Stimulated activated CD4-positive, alpha-beta T cell treated with anti-CD3 and anti-CD28 coated beads, TNF-alpha, amount 100 ng/mL, for 24 hours (primary cell): ENCODE measurements around the gene DNAJC27.

ENCODE experiments used
- DNase-seq, 3 experiments: peaks; one replicate each; pipeline ENCODE4 v3.0.0-alpha.2; 2020; ENCODE audit warnings: low read depth in 3 of 3

Gene DNAJC27

DNA sequence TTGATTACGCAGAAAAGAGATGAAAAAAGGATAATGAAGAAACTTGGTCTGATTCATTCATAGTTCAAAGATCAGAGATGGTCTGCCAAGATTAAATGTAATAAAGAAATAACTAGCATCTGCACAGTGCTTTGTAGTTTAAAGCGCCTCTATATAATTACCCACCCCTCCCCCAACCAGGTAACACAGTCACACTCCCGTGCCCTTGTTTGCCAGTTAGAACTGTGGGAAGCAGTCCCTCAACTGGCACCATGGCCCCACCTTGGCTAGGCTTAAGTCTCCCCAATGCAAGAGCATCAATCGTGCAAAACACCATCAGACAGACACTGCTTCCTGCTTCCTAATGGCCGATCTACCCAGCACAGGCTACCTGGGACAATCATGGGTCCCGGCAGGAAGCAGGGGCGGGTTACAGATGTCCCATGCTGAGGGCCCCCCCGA lies 63.3 kb downstream of the DNAJC27 start:
- no peak for DNase-seq

DNA sequence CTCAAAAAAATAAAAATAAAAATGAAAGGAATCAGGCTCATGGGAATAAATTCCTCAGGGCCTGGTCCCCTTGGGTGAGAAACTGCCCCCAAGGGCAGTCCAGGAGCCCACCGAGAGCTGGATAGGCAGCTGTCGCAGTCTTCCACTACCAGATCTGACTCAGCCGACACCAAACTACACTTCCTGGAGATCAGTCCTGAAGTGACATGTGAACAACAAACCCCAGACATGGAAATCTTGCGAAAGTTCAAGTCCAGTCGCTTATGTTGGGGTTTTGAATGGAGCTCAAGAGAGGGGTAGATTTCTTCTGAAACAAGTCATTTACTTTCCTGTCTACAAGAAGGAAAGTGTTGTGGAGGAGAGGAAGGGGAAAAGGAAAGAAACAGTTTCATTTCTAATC lies 64.6 kb downstream of the DNAJC27 start:
- DNase-seq: no peak

DNA sequence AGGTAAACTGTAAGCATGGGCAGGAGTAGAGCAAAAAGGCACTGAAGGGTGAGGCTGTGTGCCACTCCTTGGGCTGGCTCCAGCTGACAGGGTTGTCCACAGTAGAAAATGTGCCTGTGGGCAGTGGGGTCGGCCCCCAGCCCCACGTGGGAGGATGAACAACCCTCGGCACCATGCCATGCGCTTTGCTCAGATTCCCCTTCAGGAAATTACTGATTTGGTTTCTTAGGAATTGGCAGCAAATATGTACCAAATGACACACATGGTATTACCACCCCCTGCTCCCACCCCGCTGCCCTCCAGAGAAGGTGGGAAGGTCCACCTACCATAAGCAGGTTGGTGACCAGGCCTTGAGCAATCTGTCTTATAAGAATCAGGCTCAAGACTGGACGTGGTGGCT lies 65.3 kb downstream of the DNAJC27 start:
- DNase-seq: no peak

DNA sequence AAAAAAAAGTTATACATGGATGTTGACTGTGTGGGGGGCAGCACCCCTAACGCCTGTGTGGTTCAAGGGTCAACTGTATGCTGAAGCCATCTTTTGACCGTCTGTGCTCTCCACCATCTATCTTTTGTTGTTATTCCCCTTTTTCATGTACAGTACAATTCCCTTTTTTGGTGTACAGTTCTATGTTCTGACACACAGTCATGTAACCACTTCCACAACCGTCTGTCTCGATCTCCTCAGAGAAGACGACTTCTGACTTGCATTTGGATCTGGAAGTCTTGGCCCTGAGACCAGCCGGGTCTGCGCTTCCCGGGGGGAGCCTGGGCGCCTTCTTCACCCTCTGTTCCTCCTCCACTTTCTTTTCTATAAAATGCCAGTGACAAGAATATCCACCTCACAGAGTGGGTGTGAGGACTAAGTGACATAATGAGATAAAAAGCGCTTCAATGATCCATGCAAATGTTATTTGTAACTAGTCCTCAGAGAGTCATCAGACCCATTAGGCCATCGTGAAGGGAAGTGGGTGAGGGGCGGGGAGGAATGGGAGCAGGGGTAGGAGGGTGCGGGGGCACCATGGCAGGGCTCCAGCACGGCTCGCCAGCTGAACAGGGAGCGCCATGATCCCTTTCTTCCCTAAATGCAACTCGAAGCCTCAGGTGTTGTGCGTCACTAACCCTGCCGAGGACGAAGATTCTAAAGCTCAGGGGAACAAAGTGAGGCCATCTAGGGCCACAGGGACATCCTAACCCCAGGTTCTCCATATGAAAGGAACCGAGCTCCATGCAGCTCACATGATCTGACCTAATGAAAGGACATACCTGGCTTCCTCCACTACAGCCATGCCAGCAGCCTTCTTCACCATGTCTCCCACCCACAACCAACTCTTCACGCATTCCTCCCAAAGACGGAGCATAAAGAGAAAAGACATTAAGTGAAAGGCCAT lies 68.3 kb downstream of the DNAJC27 start:
- no peak for DNase-seq

DNA sequence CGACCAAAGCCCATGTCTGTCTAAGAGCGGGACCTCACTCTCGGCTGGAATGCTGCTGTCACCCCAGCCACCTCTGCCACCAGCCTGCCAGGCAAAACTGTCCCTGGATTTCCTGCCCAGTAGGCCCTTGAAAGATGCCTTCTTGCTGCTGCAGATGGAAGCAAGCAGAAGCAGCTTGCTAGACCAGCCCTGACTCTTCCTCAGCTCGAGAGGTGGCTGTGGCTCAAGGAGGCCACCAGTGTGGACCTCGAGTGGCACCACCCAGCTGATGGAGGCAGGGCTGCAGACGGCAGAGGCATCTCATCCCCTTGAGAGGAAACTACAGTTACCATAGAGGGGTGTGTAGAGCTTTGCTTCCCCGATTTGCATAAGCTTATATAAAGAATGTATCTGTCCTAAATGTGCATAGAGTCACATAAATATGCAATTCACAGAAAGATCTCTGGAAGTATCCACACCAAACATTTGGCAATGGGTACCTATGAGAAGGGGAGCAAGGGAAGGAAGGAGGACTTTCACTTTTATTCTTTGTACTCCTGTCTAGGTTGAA lies 72.3 kb downstream of the DNAJC27 start:
- DNase-seq: no peak

DNA sequence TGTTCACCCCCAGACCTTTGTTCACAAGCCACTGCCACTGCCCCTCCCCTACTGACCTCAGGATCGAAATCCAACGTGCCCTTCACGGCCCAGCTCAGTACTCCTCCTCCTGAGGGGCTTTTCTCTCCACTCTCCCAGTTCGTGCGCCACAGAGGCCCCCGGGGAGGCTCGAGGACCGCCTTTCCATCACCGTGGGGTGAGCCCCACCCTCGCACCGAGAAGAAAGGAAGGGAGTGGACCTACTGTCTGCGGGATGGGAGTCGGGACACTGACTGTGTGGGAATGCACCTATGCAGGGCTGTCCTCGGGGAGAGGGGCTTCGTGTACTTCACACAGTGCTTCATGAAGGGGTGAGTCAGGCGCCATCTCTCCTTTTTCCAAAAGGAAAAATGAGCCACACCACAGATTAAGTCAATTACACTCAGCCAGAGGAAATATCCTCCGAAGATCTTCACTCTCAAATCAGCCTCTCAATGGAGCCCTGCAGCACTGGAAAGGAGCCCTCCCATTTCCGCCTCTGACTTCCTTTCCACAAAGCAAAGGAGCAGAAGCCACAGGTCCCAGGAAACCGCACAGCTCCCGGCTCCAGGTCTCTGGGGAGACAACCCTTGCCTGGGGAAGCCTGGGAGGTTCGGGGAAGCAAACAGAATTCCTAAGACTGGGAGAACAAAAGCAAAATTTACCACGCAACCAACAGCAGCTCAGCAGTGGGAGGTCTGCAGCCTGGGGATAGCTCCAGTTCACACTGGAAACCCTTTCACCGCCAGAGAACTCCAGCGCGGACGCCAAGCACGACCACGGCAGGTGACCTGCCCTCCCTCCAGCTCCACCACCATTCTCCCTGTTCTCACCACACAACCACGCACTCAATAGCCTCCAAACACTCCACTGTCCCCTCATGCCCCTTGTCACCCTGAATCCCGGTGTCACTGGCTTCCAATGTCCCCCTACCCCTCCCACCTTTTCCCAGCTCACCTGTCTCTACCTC lies 73.3 kb downstream of the DNAJC27 start:
- DNase-seq: no peak

DNA sequence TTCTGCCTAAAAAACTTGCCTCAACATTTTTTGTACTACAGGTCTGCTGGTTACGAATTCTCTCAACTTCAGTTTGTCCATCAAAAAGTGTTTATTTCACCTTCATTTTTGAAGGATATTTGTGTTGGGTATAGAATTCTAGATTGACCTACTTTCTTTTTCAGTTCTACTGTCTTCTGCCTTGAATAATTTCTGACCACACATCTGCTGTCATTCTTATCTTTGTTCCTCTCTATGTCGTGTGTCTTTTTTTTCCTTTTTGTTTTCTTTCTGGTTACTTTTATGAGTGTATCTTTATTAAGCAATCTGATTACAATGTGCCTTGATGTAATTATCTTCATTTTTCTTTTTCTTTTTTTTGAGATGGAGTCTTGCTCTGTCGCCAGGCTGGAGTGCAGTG lies 77.0 kb downstream of the DNAJC27 start:
- DNase-seq: no peak

DNA sequence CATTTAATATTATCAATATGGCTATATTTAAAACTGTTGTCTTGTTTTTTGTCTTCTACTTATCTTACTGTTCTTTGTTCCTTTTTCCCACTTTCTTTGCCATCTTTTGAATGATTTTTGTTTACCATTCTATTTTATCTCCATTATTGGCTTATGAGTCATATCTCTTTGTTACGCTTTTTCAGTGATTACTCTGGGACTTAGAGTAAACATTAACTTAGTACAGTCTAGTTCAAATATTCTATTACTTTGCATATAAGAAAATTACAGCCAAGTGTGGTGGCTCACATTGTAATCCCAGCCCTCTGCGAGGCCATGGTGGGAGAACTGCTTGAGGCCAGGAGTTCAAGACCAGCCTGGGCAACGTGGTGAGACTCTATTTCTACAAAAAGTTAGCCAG lies 77.8 kb downstream of the DNAJC27 start:
- no peak for DNase-seq
